GM08714 (cell line): ENCODE measurements around the gene PHRF1.

Source experiments
- H3K4me3 ChIP-seq: fragments of 200-500 bp; sonication (Bioruptor generic); 2 replicates; pipeline ENCODE4 v1.5.1; 2014; ENCODE audit warnings: mild to moderate bottlenecking, low read length, inconsistent platforms
- ZNF274 ChIP-seq: IDR thresholded peaks from 2 replicates; pipeline ENCODE4 v1.6.1; 2012; ENCODE audit warnings: mild to moderate bottlenecking, low read depth, low read length

Gene PHRF1

DNA sequence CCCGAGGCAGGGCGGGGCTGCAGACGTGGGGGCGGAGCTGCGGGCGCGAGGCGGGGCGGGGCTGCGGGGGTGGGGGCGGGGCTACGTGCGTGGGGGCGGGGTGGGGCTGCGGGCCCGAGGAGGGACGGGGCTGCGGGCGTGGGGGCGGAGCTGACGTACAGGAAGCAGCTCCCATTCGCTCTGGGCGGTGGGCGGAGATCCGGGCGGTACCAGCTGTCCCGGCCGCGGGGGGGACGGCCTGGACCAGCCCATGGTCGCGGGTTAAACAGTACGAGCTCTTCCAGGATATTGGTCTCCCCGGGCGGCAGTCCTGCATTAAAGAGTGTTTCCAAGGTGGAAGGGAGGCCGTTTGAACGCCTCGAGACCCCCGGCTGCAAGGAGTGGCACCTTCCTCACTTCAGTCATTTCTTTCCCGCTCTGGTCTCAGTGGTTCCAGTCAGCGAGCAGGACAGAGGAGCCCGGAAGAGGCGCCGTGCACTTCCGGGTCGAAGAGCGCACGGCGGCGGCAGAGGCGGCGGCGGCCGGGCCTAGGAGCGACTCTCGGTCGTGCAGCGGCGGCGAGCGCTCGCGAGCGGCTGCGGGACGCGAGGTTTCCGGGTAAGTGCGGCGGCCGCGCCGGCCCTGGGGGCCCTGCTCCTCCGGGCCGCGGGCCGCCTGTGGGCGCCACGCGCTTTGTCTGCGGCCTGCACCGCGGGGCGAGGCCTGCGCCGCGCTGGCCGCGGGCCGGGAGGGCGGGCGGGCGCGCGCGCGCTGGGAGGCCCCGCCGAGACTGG is at the start of gene PHRF1:
PHRF1 (plus strand) TSS at position 475 of the 773 bp plus-strand sequence. CDS start 5,043 bp downstream, outside the sequence.
- TF ChIP-seq ZNF274: no peak
- H3K4me3 ChIP-seq: peak within 1 kb of the TSS; percentile 91

- H3K4me3 ChIP-seq: no peak overlapping the region
- no peak for TF ChIP-seq ZNF274
Measured at GRCh38 chr11:528166-528814, 48.0 kb upstream of the PHRF1 start.

DNA sequence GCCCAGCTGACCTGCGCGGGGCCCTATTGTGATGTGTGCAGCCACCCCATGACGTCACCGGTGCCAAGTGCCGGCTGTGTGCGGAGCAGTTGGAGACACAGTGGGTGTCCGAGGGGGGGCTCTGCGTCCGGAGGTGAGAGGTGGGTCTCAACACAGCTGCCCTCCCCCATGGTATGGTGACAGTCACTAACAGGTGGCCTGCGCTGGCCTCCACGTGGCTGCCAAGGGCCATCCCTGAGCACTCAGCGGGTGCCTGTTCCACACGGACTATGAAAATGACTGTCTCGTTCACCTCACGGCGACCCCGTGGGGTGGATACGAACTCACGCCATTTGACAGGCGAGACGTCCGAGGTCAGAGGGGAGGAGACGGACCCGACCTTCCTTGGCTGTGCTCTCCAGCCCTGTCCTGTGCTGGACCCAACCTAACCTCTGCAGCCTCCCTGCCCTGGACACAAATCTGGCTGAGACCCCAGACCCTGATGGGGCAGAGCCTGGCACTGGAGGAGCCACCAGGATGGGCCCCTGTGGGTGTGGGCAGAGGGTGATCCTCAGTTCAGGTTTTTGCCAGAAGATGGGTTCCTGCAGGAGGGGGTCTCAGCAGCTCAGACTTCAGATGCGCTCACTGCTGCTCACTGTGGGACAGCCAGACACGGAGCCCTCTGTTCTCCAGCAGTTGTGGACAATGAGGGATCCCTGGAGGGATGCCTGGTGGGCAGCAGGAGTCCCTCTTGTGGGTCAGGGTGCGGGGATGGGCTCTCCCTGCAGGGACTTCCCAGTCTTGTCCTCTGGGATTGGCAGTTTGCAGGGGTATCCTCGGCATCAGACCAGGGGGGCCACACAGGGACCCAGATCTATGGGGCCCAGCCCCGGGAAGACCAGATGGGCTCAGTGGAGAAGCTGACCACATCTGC is 47.2 kb upstream of the PHRF1 start:
- TF ChIP-seq ZNF274: no peak
- no peak overlapping the region for H3K4me3 ChIP-seq

GRCh38 chr11:529728-530411 is 46.4 kb upstream of the PHRF1 start:
- no peak for TF ChIP-seq ZNF274

GRCh38 chr11:530960-531831 is 45.1 kb upstream of the PHRF1 start:
- H3K4me3 ChIP-seq: no peak overlapping the region
- TF ChIP-seq ZNF274: no peak

More at GRCh38 chr11:529728-530411, 46.4 kb upstream of the PHRF1 start:
- no peak overlapping the region for H3K4me3 ChIP-seq

DNA sequence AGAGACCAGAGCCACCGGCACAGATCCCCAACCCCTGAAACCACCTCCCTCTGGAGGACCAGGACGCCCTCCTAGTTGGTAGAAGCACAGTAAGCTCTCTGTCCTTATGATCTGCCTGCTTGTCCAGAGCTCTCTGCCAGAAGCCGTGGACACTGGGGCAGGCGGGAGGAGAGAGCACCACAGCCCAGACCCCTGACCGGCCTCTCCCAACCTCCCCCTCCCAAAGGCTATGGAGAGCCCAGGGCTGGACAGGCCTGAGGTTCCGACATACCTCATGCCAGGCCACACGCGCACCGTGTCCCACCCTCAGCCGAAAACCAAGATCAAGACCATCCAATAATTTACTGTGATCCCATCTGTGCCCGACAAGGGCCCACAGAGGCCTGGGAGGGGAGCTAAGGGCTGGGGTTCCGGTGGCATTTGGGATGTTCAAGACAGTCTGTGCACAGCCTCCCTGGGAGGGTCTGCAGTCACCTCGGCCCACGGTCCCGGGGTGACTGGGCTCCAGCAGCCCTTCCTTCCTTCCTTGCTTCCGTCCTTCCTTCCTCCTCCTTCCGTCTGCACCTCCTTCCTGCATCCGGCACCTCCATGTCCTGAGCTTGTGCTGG is 44.2 kb upstream of the PHRF1 start:
- no peak overlapping the region for H3K4me3 ChIP-seq
- no peak for TF ChIP-seq ZNF274

GRCh38 chr11:532527-532985 is 43.7 kb upstream of the PHRF1 start:
- no peak for TF ChIP-seq ZNF274
- H3K4me3 ChIP-seq: no peak overlapping the region

- no peak overlapping the region for H3K4me3 ChIP-seq
- TF ChIP-seq ZNF274: no peak
Measured at GRCh38 chr11:532986-533585, 43.2 kb upstream of the PHRF1 start.

GRCh38 chr11:533586-534395 is 42.5 kb upstream of the PHRF1 start:
- no peak for TF ChIP-seq ZNF274
- H3K4me3 ChIP-seq: peak overlapping the region; percentile 86; the same call in 1 of the 2 replicates

DNA sequence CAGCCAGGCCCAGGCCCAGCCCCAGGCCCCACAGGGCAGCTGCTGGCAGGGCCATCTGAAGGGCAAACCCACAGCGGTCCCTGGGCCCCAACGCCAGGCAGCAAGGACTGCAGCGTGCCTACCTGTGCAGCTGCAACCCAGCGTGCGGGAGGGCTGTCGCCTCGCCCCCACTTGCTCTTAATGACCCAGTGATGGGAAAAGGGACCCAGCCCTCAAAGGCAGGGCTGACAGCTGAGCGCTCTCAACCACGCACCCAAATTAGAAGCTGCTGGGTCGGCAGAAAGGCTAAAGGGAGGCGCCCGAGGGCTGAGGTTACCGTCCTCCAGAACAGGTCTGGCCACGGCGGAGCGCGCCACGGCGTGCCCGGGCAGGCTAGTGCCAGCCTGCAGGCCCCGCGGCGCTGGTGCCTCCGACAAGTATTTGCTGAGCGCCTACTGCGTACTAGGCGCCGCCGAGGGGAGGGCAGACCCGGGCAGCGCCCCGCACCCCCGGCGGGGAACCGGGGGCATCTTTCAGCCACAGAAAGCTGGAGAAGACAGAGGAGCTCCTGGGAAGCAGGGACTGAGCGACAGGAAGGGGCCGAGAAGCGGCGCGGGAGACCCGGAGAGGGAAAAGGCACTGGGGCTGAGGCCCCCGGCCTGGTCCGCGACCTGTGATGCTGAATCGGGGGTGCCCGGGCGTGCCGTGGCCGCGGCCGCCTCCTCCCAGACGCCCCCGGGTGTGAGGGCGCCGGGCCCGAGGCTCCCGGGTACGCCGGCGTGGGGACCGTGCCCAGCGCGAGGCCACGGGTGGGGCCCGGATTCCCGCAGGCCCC is 41.7 kb upstream of the PHRF1 start:
- no peak for TF ChIP-seq ZNF274
- peak overlapping the region; percentile 86 for H3K4me3 ChIP-seq

- no peak for TF ChIP-seq ZNF274
Measured at GRCh38 chr11:535210-535518, 41.1 kb upstream of the PHRF1 start.

More at GRCh38 chr11:535210-535518, 41.1 kb upstream of the PHRF1 start:
- H3K4me3 ChIP-seq: peak overlapping the region; percentile 86
